GM21526 (cell line): ENCODE results near the gene ADGRE3.
"Not testable (repeated sequence)": the region's sequence is repeated elsewhere in the genome, so short reads cannot be mapped to it uniquely, and the experiment has no call there.

ENCODE experiments used
- ATAC-seq: cut with Tn5 transposase; IDR thresholded peaks from one replicate; pipeline ENCODE4 v1.9.1; 2021; ENCODE audit warnings: moderate library complexity; ENCODE audit not compliant: unreplicated experiment, low FRiP score

ADGRE3 gene

GRCh38 chr19:14670408-14670807, 4.2 kb downstream of the ADGRE3 start:
- no peak for ATAC-seq

DNA sequence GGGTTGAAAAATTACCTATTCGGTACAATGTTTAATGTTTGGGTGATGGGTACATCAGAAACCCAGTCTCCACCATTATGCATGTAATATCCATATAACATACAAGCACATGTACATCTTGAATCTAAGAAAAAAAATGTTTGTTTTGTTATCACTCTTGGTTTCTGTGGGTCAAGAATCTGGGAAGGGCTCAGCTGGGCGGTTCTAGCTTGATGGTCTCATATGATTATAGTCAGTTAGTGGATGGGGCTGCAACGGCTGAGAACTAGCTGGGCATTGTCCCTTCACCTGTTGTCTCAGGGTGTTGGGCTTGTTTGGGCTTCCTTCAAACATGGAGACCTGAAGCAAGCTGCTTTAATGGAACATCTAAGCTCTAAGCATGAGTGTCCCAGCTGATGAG, 4.7 kb downstream of the ADGRE3 start:
- ATAC-seq = no peak

DNA sequence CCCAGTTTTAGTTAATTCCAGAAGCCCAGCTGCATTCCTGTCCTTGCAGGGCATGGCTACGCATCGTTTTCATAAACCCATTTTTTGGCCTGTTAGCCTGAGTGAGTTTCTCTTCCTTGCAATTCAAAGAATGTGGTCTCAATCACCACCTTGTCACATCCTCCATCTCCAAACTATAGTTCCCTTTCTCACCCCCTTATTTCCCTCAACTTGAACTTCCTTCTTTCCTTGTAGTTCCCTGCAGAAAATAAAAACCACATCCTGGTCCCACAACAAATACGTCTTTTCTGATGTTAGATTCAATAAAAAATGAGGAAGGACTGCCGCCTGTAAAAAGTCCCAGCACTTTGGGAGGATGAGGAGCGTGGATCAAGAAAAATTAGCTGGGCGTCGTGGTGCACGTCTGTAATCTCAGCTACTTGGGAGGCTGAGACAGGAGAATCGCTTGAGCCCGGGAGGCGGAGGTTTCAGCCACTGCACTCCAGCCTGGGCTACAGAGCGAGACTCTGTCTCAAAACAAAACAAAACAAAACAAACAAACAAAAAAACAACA, 13.2 kb downstream of the ADGRE3 start:
- no peak for ATAC-seq

- ATAC-seq = no peak
These were observed 14.7 kb downstream of the ADGRE3 start for GRCh38 chr19:14659874-14660489.

DNA sequence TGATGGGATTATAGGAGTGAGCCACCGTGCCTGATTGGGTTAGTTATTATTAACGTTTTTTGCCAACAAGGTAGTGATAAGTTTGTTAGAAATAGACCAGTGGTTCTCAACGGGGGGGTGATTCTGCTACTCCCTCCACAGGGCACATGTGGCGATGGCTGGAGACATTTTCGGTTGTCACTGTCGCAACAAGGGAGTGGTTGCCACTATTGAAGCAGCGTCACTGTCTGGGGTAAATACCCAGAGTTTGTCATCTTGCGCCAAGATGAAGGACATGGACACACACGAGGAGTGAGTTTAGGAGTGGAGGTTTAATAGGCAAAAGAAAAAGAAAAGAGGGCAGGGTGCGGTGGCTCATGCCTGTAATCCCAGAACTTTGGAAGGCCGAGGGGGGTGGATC, 18.9 kb downstream of the ADGRE3 start:
- no peak for ATAC-seq

DNA sequence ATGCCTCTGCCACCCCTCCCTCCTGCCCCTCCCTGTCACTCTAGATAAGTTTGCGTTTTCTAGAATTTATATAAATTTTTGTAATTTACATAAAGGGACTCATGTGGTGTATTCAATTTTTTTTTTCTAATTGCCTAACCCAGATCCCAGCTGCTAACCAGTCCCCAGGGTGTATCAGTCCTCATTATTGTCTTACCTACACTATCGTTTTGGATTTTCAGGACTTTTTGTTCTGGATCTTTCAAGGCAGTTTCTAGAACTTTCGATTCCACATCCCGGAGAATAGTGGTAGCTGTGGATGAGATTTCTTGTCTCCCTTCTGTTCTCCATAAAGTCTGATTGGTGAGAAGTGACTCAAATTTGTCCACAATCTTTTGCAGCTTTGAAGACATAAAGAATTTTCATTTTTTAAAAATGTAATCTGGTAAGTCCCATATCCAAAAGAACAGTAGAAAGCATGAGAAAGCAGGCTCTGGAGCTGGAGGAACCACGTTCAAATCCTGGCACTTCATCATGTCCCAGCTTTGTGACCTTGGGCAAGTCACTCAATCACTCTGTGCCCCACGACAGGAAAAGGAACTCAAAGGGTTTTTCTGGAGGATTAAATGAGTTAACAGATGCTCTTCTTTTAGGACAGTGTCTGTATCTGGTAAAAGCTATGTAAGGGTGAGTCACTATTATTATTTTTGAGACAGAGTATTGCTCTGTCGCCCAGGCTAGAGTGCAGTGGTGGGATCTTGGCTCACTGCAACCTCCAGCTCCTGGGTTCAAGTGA, 19.7 kb downstream of the ADGRE3 start:
- ATAC-seq = no peak

GRCh38 chr19:14650161-14650560, 24.5 kb downstream of the ADGRE3 start:
- ATAC-seq = no peak

GRCh38 chr19:14649020-14649419, 25.6 kb downstream of the ADGRE3 start:
- no peak for ATAC-seq

- no peak for ATAC-seq
These were observed 26.1 kb downstream of the ADGRE3 start for GRCh38 chr19:14648506-14648905.

DNA sequence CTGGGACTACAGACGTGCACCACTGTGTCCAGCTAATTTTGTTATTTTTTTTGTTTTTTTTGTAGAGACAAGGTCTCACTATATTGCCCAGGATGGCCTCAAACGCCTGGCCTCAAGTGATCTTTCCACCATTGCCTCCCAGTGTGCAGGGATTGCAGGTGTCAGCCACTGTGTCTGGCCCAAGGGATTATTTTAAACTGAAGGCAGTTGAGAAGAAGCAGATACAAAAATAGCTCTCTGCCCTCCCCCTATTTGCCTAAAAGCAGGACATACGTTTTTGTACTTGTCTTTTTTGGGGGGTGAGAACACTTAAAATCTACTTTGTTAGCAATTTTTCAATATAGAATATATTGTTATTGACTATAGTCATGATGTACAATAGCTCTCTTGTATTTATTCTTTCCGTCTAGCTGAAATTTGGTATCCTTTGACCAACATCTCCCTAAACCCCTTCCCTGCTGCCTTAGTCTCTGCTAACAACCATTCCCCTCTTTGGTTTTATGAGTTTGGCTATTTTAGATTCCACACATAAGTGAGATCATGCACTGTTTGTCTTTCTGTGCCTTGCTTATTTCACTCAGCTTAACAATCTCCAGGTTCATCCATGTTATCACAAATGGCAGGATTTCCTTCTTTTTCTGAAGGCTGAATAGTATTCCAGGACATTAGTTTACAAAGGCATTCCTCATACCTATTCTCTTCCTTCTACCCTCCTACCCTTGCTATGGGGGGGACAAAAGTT, 34.9 kb downstream of the ADGRE3 start:
- no peak for ATAC-seq

GRCh38 chr19:14632286-14632685, 42.4 kb downstream of the ADGRE3 start:
- ATAC-seq = no peak

- no peak for ATAC-seq
These were observed 45.1 kb downstream of the ADGRE3 start for GRCh38 chr19:14629557-14629956.

DNA sequence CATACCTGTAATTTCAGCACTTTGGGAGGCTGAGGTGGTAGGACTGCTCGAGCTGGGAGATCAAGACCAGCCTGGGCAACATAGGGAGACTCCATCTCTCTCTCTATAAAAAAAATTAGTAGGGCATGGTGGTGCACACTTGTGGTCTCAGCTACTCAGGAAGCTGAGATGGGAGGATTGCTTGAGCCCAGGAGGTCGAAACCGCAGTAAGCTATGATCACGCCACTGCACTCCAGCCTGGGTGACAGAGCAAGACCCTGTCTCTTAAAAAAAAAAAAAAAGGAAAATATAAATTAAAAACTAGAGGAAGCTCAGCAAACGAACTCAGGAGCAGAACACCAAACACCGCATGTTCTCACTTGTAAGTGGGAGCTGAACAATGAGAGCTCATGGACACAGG, 50.2 kb downstream of the ADGRE3 start:
- ATAC-seq = not testable (repeated sequence)

- ATAC-seq = no peak
These were observed 55.2 kb downstream of the ADGRE3 start for GRCh38 chr19:14619404-14619803.

DNA sequence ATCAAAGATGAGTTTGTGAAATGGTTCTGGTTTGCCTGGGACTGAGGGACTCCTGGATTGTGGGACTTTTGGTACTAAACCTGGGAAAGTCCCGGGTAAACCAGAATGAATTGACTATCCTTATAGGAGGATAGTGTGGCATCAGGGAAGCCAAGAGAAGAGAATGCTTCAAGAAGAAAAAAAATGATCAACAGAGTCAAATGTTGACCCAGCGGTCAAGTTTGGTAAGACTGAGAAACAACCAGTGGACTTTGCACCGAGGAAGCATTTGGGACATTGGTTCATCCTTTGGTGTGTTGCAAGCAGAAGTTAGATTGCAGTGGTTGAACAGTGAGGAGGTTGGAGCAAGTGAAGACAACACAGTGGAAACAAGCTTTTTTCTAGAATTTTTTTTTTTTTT, 58.2 kb downstream of the ADGRE3 start:
- no peak for ATAC-seq

GRCh38 chr19:14615623-14616022, 59.0 kb downstream of the ADGRE3 start:
- ATAC-seq = no peak

GRCh38 chr19:14614099-14614412, 60.6 kb downstream of the ADGRE3 start:
- ATAC-seq = no peak

DNA sequence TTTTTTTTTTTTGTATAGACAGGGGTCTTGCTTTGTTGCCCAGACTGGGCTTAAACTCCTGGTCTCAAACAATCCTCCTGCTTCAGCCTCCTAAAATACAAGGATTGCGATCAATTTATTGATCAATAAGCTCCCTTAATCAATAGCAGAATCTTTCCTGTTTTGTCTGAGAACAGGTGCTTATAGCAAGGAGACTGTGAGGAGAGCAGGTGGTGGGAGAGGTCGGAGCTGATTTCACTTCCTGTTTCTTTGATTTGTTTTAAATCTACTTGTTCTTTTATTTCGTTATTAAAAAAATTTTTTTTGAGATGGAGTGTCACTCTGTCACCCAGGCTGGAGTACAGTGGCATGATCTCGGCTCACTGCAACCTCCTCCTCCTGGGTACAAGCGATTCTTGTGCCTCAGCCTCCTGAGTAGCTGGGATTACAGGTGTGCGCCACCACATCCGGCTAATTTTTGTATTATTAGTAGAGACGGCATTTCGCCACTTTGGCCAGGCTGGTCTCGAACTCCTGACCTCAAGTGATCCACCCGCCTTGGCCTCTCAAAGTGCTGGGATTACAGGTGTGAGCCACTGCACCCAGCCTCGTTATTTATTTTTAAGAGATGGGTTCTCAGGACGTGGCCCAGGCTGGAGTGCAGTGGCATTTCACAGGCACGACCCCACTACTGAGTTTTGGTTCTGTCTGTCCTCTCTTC, 61.1 kb downstream of the ADGRE3 start:
- not testable (repeated sequence) for ATAC-seq

GRCh38 chr19:14612657-14613056, 62.0 kb downstream of the ADGRE3 start:
- ATAC-seq = no peak

- not testable (repeated sequence) for ATAC-seq
These were observed 62.4 kb downstream of the ADGRE3 start for GRCh38 chr19:14612242-14612641.

DNA sequence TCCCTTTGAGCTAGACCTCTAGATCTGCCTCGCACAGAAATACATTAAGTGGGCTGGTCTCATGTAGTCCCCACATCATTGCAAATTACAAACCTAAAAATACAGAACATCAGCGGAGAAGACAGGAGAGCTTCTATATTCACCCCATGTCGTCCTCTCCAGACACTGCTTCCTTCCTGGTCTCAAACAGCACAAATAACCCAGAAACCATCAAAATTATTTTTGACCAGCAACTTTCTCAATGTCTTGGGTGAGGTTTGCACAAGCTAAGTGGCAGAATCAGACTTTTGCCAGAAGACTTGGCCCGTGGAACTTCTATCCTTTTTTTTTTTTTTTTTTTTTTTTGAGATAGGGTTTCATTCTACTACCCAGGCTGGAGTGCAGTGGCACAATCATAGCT, 63.6 kb downstream of the ADGRE3 start:
- ATAC-seq = no peak
